PFSK-1 (cell line): Measurements from ENCODE around the gene TRIM44.

ENCODE experiments used
- FOXP2 ChIP-seq: optimal IDR thresholded peaks from 2 replicates; pipeline ENCODE3; 2011; ENCODE audit warnings: borderline replicate concordance, control low read depth, inconsistent platforms; ENCODE audit not compliant: insufficient read depth; ENCODE audit errors: extremely low read length, extremely low read depth
- POLR2AphosphoS5 ChIP-seq: IDR thresholded peaks from 2 replicates; pipeline ENCODE4 v1.6.1; 2012; ENCODE audit warnings: low read depth, mild to moderate bottlenecking, control low read depth, low read length, moderate library complexity
- REST ChIP-seq, 2 experiments: IDR thresholded peaks; 2 replicates each; pipeline versions ENCODE4 v1.6.1 to v1.8.0; 2011 to 2012; ENCODE audit warnings: low read depth in 2 of 2, low read length in 2 of 2, control low read depth in 1 of 2, inconsistent platforms in 1 of 2, mild to moderate bottlenecking in 1 of 2, moderate library complexity in 1 of 2; ENCODE audit not compliant: insufficient read depth in 1 of 2
- SIN3A ChIP-seq: IDR thresholded peaks from 2 replicates; pipeline ENCODE4 v1.6.1; 2012; ENCODE audit warnings: mild to moderate bottlenecking, low read length, moderate library complexity, borderline replicate concordance; ENCODE audit not compliant: insufficient read depth
- TAF1 ChIP-seq: IDR thresholded peaks from 2 replicates; pipeline ENCODE4 v1.6.1; 2012; ENCODE audit warnings: low read length, control low read depth, borderline replicate concordance; ENCODE audit not compliant: insufficient read depth

The TRIM44 gene

GRCh38 chr11:35617687-35618496 is 44.7 kb upstream of the TRIM44 start, which contains the start of gene FJX1:
TSS of gene FJX1 (plus strand) at chr11:35618460. CDS start at chr11:35618637, 177 bp downstream.
- TF ChIP-seq FOXP2 = peak; percentile 9
- peak; percentile 40; the same call in 1 of the 2 replicates for TF ChIP-seq TAF1
- TF ChIP-seq SIN3A = peak; percentile 77; the same call in 1 of the 2 replicates
- peak in 1 of 2 experiments; percentile 33; a peak in 1 of 4 replicates for TF ChIP-seq REST (IDR thresholded peaks at IDR 0.05; ENCODE audit: insufficient read depth in 1 of 2, low read depth in 2 of 2, low read length in 2 of 2)
- TF ChIP-seq POLR2AphosphoS5 = peak; percentile 38

- TF ChIP-seq REST (IDR thresholded peaks at IDR 0.05; ENCODE audit: insufficient read depth in 1 of 2, low read depth in 2 of 2, low read length in 2 of 2) = no peak
- TF ChIP-seq POLR2AphosphoS5 = no peak
- TF ChIP-seq TAF1 = no peak
- TF ChIP-seq SIN3A = no peak
- no peak for TF ChIP-seq FOXP2
Observed at GRCh38 chr11:35618497-35619115, 44.0 kb upstream of the TRIM44 start.

GRCh38 chr11:35619116-35619854 is 43.3 kb upstream of the TRIM44 start:
- no peak for TF ChIP-seq TAF1
- TF ChIP-seq FOXP2 = no peak
- no peak for TF ChIP-seq REST (IDR thresholded peaks at IDR 0.05; ENCODE audit: insufficient read depth in 1 of 2, low read depth in 2 of 2, low read length in 2 of 2)
- TF ChIP-seq POLR2AphosphoS5 = no peak
- no peak for TF ChIP-seq SIN3A

GRCh38 chr11:35619855-35620640 is 42.5 kb upstream of the TRIM44 start:
- TF ChIP-seq FOXP2 = no peak
- TF ChIP-seq SIN3A = no peak; the same call in 1 of the 2 replicates
- no peak for TF ChIP-seq REST (IDR thresholded peaks at IDR 0.05; ENCODE audit: insufficient read depth in 1 of 2, low read depth in 2 of 2, low read length in 2 of 2)
- TF ChIP-seq POLR2AphosphoS5 = 0 out of 2 replicates have a peak, but pooled peaks have one; percentile 10
- TF ChIP-seq TAF1 = peak; percentile 26; the same call in 1 of the 2 replicates
